IPS-NIHi7 (cell line): Measurements from ENCODE around the gene PLCH2.

Experiments
- DNase-seq: peaks from one replicate; pipeline ENCODE4 v3.0.0; 2012; ENCODE audit warnings: mixed read lengths; ENCODE audit errors: extremely low spot score

Gene PLCH2

GRCh38 chr1:2529784-2530512, 53.9 kb downstream of the PLCH2 start, which contains the start of gene HES5:
TSS of gene HES5 (minus strand) at chr1:2530263. CDS start at chr1:2530164, 99 bp downstream.
- no peak for DNase-seq

GRCh38 chr1:2530513-2531361, 54.6 kb downstream of the PLCH2 start:
- DNase-seq, result no peak

DNA sequence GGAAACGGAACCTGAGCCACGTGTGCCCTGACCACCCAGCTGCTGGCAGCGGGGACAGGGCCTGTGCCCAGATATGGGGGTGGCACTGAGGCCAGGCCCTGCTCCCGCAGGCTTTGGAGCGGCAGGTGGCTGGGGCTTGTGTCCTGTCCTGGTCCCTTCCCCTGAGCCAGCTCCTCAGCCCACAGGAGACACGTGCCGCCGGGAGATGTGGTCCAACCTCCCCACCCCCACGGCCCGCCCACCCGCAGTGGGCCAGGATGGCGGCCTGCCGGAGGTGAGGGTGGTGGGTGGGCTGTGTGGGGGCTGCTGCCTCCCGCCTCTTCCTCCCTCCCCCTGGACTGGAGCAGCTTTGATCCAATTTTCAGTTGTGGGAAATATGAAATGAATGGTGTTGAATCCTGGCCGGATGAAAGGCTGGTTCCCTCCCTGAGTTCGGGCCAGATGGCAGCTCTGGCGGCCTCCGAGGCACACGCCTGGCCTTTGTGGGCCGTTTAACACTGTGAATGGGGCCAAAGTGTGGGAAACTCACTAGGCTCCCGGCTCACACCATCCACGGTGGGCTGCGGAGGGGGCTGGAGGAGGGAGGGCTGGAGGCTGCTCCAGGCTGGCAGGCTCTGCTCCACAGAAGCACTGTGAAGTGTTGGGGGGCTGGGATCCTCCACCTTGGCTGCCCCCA, 56.5 kb downstream of the PLCH2 start:
- no peak for DNase-seq

GRCh38 chr1:2533365-2533764, 57.3 kb downstream of the PLCH2 start:
- DNase-seq, result no peak

- no peak for DNase-seq
Measured at GRCh38 chr1:2534315-2534686, 58.2 kb downstream of the PLCH2 start.

- DNase-seq, result no peak
Measured at GRCh38 chr1:2534687-2535441, 58.8 kb downstream of the PLCH2 start.

DNA sequence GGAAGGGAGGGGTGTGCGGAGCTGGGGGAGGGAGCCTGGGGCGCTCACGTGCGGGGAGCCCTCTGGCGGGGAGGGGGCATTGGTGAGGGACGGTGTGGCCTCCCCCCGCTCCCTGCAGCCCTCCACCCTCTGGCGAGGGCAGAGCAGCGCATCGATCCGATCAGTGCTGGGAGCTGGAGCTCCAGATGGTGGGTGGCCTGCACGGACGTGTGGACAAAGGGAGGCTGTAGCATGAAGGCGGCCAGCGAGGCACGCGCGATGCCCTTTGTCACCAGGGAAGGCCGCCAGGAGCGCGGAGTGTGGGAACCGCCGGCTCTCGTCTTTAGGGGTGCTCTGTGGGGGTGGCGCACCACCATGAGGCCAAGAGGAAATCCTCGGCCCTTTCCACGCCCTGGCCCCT, 59.4 kb downstream of the PLCH2 start:
- no peak for DNase-seq

- DNase-seq, result no peak
Measured at GRCh38 chr1:2535981-2536380, 59.9 kb downstream of the PLCH2 start.

DNA sequence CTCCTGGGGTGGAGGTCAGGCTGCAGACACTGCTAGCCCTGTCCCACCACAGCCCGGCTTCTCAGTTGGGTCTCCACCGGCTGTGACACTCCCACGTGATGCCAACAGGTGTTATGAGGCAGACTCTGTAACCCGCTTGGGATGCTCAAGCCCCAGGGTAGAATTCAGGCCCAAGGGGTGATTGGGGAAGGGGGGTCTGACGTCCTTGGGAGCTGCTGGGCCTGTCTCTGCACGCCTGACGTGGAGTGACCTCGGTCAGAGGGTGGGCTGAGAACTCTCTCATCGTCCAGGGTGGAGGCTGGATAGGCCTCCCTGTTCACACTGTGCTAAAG, 61.7 kb downstream of the PLCH2 start:
- DNase-seq, result no peak

DNA sequence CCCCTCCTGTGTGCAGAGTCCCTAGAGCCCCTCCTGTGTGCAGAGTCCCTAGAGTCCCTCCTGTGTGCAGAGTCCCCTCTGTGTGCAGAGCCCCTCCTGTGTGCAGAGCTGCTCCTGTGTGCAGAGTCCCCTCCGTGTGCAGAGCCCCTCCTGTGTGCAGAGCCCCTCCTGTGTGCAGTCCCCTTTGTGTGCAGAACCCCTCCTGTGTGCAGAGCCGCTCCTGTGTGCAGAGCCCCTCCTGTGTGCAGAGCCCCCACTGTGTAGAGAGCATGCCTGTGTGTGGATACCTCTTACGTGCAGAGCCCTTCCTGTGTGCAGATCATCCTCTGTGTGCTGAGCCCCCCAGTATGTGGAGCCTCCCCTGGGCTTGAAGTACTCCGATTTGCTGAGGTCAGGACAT, 62.3 kb downstream of the PLCH2 start:
- no peak for DNase-seq

DNA sequence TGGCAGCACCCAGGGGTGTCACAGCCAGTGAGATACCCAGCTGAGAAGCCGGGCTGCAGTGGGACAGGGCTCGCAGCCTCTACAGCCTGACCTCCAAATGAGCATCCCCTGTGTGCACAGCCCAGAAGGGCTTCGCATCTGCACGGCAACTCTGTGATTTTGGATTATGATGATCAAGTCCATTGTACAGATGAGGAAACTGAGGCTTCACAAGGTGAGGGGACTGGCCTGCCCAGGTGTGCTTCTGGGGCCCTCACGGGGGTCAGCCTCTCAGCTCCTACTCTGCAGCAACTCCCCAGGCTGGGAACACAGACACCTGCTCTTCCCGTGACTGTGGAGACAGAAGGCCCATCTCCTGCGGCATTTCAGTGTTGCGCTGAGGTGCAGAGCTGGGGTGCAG, 62.8 kb downstream of the PLCH2 start:
- no peak for DNase-seq

DNA sequence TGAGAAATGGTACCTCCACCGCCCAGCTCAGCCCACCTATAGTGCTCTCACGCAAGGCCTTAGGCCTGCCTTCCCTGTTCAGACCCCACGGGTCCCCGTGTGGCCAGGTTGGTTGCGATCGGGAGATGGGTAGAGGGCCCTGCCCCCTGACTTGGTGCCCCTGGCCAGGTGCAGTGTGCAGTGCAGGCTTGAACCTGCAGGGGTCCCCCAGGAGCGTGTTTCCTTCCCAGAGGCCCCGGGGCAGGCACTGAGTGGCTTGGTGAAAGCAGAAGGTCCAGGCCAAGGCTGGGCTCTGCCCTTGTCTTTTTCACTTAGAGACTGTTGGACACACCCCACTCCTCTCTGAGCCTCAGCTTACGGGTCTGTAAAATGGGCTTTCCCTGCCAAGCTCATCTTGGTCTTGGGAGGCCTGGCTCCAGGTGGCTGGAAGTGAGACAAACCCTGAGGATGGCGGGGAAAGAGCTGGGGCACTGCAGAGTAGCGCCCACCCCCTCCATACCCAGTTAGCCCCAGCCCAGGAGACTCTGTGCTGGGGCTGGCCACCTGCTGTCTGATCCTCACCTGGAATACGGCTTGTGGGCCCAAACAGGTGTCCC, 63.3 kb downstream of the PLCH2 start:
- DNase-seq, result peak; percentile 52

- DNase-seq, result no peak
Measured at GRCh38 chr1:2540816-2541492, 64.9 kb downstream of the PLCH2 start.

DNA sequence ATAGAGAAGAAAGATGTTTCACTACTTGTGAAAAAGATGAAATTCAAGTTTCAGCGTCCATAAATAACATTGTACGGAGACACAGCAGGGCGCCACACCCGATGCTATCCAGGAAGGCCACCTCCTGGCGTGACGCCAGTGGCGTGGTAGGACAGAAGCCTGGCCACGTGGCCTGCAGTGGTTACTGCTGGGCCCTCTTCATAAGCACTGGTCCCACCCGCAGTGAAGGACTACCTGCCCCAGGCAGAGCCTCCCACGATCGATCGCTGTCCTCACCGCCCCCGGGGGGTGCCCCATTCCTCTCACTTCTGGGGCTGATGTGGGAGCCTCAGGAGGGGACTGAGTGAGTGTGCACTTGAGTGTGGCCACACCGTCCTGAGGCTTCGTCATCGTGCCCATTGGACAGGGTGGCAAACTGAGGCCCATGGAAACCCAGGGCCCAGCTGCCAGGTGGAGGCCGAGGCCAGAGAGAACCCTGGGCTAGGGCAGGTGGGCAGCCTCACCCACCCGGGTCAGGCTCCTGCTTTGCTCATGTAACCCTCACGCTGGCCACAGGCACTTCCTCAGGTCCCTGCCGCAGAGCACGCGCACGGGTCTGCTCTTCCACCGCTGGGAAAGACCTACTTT, 65.6 kb downstream of the PLCH2 start:
- no peak for DNase-seq

DNA sequence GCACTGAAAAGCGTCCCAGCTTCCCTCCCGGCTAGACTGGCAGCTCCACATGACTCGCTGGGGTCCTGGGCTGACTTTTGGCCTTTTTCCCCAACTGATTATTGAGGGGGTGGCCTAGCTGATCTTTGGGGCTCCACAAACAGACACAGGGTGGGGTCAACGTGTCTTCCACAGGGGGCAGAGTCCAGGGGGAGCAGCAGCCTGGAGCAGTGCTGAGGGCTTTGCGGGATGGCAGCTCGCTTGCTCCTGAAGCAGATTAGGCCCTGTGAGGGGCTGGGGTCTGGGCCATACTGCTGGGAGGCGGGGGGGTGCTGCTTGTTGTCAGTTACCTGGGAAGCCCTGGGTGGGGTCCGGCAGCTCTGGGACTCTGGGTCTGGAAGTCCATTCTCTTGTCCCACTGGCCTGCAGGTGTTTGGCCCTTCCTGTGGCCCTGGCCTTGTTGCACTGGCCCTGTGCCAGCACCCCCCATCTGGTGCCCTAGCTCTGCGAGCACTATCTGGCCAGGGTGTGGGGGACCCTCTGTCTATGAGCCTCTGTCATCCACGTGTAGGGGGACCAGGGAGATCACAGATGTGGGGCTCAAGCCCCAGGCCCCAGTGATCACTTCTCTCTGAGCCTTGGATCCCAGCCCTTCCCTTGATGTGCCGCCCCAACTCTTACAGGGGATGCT, 66.3 kb downstream of the PLCH2 start:
- no peak for DNase-seq

DNA sequence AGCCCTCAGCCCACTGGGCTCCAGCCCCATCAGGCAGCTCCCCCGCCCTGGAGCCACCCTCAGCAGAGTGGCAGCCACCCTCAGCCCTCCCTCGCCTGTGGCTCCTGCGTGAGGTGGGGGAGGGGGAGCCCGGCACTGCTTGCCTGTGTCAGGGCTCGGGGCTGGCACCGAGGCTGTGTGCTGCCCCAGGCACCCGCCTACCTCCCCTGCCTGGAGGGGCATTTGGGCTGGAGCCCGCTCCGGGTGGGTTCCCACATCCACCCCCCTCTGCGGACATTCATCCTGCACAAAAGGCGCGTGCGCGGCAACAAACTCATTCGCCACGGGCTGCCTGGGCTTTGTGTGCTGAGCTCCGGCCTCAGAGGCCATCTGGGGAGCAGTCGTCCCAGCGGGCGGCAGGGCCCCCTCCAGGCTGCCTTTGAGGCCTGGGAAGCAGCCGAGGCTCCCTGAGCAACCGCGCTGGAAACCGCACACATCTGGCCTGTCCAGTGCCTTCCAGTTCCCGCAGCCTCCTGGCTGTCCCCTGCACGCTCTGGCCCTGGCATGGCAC, 67.5 kb downstream of the PLCH2 start:
- DNase-seq, result no peak

GRCh38 chr1:2544093-2544874, 68.2 kb downstream of the PLCH2 start:
- no peak for DNase-seq

- DNase-seq, result no peak
Measured at GRCh38 chr1:2544875-2545640, 69.0 kb downstream of the PLCH2 start.
